HepG2 (cell line): ENCODE data around the gene CYB5B.

ENCODE experiments used
- CHD4 ChIP-seq: fragments of 200-600 bp; sonication (generic); IDR thresholded peaks from 2 replicates; pipeline ENCODE4 v1.7.0; 2017; ENCODE audit warnings: mild to moderate bottlenecking, low read length, borderline replicate concordance
- ELF1 ChIP-seq: sonication (generic); formaldehyde crosslinking; IDR thresholded peaks from 2 replicates; pipeline ENCODE4 v1.4.0; 2020; ENCODE audit warnings: missing genetic modification reagents
- EP300 ChIP-seq, 3 experiments: sonication (generic) in 1 of 3; formaldehyde crosslinking in 1 of 3; IDR thresholded peaks; 2 replicates each; pipeline versions ENCODE4 v1.5.1 to v1.6.1; 2011 to 2020; ENCODE audit warnings: low read depth in 2 of 3, low read length in 2 of 3, borderline replicate concordance in 1 of 3, improper control_type of control experiment in 1 of 3, mild to moderate bottlenecking in 1 of 3, missing genetic modification reagents in 1 of 3, moderate library complexity in 1 of 3
- FOXK1 ChIP-seq: sonication (generic); formaldehyde crosslinking; IDR thresholded peaks from 2 replicates; pipeline ENCODE4 v1.4.0; 2020; ENCODE audit warnings: low read depth, missing genetic modification reagents, borderline replicate concordance
- KDM4B ChIP-seq: sonication (generic); formaldehyde crosslinking; IDR thresholded peaks from 2 replicates; pipeline ENCODE4 v1.4.0; 2020; ENCODE audit warnings: missing genetic modification reagents
- POLR2A ChIP-seq, 2 experiments: IDR thresholded peaks; 2 replicates each; pipeline ENCODE4 v1.6.1; 2011; ENCODE audit warnings: low read depth in 2 of 2, low read length in 2 of 2, mild to moderate bottlenecking in 1 of 2, moderate library complexity in 1 of 2; ENCODE audit not compliant: insufficient read depth in 1 of 2
- TBL1XR1 ChIP-seq: fragments of 150-350 bp; IDR thresholded peaks from 2 replicates; pipeline ENCODE4 v1.6.1; 2014; ENCODE audit warnings: borderline replicate concordance, low read length; ENCODE audit not compliant: partially characterized antibody
- ZNF746 ChIP-seq: sonication (generic); formaldehyde crosslinking; IDR thresholded peaks from 2 replicates; pipeline ENCODE4 v1.8.0; 2022; ENCODE audit warnings: mild to moderate bottlenecking, missing genetic modification reagents
- TF ChIP-seq, protein P1 (sequence below): sonication (generic); formaldehyde crosslinking; IDR thresholded peaks from 2 replicates; pipeline ENCODE4 v1.5.0; 2020; ENCODE audit warnings: mild to moderate bottlenecking, missing genetic modification reagents, moderate library complexity
- TF ChIP-seq, protein P2 (sequence below): IDR thresholded peaks from 2 replicates; pipeline ENCODE4 v1.6.1; 2016; ENCODE audit warnings: low read depth, missing genetic modification reagents, missing compliant biosample characterization
- TF ChIP-seq, protein P3 (sequence below): sonication (generic); formaldehyde crosslinking; IDR thresholded peaks from 2 replicates; pipeline ENCODE4 v1.5.0; 2020; ENCODE audit warnings: missing genetic modification reagents
- TF ChIP-seq, protein P4 (sequence below): fragments of 450-650 bp; IDR thresholded peaks from 2 replicates; pipeline ENCODE4 v1.6.1; 2017

GRCh38 chr16:69477546-69477945, 53.1 kb downstream of the CYB5B start:
- TF ChIP-seq, protein P1, sequence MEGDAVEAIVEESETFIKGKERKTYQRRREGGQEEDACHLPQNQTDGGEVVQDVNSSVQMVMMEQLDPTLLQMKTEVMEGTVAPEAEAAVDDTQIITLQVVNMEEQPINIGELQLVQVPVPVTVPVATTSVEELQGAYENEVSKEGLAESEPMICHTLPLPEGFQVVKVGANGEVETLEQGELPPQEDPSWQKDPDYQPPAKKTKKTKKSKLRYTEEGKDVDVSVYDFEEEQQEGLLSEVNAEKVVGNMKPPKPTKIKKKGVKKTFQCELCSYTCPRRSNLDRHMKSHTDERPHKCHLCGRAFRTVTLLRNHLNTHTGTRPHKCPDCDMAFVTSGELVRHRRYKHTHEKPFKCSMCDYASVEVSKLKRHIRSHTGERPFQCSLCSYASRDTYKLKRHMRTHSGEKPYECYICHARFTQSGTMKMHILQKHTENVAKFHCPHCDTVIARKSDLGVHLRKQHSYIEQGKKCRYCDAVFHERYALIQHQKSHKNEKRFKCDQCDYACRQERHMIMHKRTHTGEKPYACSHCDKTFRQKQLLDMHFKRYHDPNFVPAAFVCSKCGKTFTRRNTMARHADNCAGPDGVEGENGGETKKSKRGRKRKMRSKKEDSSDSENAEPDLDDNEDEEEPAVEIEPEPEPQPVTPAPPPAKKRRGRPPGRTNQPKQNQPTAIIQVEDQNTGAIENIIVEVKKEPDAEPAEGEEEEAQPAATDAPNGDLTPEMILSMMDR: no peak
- TF ChIP-seq ELF1 (CRISPR knock-in tag) (no peak), ZNF746 (CRISPR knock-in tag) (no peak), CHD4 (no peak), FOXK1 (no peak), EP300 (IDR thresholded peaks at IDR 0.05; ENCODE audit: low read depth in 2 of 2, low read length in 2 of 2) (no peak), EP300 (CRISPR knock-in tag; IDR thresholded peaks at IDR 0.05; ENCODE audit: borderline replicate concordance) (no peak), TBL1XR1 (no peak), POLR2A (IDR thresholded peaks at IDR 0.05; ENCODE audit: insufficient read depth in 1 of 2, low read depth in 2 of 2, low read length in 2 of 2) (no peak), KDM4B (CRISPR knock-in tag) (no peak)
- TF ChIP-seq, protein P2, sequence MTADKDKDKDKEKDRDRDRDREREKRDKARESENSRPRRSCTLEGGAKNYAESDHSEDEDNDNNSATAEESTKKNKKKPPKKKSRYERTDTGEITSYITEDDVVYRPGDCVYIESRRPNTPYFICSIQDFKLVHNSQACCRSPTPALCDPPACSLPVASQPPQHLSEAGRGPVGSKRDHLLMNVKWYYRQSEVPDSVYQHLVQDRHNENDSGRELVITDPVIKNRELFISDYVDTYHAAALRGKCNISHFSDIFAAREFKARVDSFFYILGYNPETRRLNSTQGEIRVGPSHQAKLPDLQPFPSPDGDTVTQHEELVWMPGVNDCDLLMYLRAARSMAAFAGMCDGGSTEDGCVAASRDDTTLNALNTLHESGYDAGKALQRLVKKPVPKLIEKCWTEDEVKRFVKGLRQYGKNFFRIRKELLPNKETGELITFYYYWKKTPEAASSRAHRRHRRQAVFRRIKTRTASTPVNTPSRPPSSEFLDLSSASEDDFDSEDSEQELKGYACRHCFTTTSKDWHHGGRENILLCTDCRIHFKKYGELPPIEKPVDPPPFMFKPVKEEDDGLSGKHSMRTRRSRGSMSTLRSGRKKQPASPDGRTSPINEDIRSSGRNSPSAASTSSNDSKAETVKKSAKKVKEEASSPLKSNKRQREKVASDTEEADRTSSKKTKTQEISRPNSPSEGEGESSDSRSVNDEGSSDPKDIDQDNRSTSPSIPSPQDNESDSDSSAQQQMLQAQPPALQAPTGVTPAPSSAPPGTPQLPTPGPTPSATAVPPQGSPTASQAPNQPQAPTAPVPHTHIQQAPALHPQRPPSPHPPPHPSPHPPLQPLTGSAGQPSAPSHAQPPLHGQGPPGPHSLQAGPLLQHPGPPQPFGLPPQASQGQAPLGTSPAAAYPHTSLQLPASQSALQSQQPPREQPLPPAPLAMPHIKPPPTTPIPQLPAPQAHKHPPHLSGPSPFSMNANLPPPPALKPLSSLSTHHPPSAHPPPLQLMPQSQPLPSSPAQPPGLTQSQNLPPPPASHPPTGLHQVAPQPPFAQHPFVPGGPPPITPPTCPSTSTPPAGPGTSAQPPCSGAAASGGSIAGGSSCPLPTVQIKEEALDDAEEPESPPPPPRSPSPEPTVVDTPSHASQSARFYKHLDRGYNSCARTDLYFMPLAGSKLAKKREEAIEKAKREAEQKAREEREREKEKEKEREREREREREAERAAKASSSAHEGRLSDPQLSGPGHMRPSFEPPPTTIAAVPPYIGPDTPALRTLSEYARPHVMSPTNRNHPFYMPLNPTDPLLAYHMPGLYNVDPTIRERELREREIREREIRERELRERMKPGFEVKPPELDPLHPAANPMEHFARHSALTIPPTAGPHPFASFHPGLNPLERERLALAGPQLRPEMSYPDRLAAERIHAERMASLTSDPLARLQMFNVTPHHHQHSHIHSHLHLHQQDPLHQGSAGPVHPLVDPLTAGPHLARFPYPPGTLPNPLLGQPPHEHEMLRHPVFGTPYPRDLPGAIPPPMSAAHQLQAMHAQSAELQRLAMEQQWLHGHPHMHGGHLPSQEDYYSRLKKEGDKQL (CRISPR knock-in tag): no peak
- TF ChIP-seq, protein P3, sequence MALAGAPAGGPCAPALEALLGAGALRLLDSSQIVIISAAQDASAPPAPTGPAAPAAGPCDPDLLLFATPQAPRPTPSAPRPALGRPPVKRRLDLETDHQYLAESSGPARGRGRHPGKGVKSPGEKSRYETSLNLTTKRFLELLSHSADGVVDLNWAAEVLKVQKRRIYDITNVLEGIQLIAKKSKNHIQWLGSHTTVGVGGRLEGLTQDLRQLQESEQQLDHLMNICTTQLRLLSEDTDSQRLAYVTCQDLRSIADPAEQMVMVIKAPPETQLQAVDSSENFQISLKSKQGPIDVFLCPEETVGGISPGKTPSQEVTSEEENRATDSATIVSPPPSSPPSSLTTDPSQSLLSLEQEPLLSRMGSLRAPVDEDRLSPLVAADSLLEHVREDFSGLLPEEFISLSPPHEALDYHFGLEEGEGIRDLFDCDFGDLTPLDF (CRISPR knock-in tag): no peak
- TF ChIP-seq, protein P4, sequence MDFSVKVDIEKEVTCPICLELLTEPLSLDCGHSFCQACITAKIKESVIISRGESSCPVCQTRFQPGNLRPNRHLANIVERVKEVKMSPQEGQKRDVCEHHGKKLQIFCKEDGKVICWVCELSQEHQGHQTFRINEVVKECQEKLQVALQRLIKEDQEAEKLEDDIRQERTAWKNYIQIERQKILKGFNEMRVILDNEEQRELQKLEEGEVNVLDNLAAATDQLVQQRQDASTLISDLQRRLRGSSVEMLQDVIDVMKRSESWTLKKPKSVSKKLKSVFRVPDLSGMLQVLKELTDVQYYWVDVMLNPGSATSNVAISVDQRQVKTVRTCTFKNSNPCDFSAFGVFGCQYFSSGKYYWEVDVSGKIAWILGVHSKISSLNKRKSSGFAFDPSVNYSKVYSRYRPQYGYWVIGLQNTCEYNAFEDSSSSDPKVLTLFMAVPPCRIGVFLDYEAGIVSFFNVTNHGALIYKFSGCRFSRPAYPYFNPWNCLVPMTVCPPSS: no peak
